ENCODE measurements around the gene FOXK1.

Gene FOXK1

GRCh38 chr7:4700577-4701235, 18.6 kb downstream of the FOXK1 start:
- DNase-seq, result no peak

GRCh38 chr7:4702961-4703512, 20.9 kb downstream of the FOXK1 start:
- DNase-seq, result no peak

- no peak for DNase-seq
Measured at GRCh38 chr7:4703532-4703931, 21.4 kb downstream of the FOXK1 start.

DNA sequence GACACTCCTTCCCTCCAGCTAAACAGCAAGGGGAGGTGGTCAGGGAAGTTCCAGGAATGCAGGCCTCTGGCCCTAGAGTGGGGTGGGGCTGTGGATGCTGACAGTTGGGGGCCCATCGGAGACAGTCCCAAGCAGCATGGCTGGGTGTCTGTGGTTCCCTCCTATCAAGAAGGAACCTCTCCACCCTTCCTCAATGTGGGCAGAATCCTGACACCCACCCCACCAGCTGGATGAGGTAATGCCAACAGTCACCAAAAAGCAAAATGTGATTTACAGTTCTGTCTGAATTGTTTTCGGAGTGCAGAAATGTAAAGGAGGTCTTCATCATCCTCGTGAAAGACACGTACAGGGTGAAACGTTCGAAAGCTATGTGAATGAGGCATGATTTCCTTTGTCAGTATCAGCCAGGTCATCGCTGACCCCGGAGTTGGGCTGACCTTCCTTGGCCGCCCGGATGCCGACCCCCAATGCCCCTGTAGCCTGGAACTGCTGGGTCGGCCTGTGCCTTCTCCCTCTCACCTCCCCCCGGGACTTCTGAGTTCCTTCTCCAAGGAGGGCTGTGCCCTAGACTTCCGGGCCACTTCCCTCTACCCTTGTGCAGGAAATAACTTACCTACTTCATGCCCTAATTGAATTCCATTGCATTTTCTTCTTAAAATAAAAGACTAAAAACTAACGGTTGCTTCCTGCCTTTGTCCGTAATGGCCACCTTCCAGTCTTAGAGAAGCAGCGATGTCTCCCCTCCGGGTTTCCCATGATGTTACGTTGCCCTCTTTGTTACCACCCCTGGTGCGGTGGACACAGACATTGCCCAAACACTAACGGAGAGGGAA, 24.5 kb downstream of the FOXK1 start:
- DNase-seq, result no peak

GRCh38 chr7:4707217-4707741, 25.2 kb downstream of the FOXK1 start:
- no peak for DNase-seq

DNA sequence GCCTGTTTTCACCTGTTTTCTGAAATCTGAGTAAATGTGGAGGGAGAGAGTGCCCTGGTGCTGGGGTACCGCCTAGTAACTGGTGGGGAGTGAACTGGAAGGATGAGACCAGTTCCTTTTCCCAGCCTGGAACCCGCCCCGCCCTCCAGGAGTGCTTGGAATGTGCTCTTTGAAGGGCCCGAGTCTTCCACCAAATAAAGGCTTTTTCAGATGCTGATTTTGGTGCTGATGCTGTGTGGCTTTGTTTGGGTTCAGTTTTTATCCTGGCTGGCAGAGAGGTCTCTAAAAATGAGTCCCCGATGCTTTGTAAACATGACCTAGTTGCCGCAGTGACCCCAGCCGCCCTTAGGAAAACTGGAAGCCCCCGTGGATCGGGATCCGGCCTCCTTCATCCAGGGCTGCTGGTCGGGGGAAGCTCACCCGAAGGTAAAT, 25.9 kb downstream of the FOXK1 start:
- DNase-seq, result no peak

DNA sequence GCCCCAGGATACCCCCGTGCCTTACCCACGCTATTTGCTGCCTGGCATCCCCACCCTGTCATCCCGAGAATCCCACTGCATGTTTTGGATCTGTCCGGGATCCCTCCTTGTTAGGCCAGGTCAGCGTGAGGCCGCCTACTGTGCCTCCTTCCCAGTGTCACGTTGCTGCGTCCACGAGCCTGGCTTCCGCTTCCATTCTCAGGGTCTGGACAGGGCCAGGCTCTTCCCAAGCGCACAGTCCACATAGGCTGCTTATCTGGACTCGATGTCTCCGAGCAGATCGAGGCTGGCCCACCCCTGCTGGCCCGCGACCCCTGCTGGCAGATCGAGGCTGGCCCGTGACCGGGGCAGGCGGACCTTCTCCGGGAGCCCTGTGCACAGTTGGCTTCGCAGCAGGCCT, 27.1 kb downstream of the FOXK1 start:
- DNase-seq, result no peak

- no peak for DNase-seq
Measured at GRCh38 chr7:4711093-4711492, 29.0 kb downstream of the FOXK1 start.

GRCh38 chr7:4711634-4712033, 29.5 kb downstream of the FOXK1 start:
- DNase-seq, result no peak

DNA sequence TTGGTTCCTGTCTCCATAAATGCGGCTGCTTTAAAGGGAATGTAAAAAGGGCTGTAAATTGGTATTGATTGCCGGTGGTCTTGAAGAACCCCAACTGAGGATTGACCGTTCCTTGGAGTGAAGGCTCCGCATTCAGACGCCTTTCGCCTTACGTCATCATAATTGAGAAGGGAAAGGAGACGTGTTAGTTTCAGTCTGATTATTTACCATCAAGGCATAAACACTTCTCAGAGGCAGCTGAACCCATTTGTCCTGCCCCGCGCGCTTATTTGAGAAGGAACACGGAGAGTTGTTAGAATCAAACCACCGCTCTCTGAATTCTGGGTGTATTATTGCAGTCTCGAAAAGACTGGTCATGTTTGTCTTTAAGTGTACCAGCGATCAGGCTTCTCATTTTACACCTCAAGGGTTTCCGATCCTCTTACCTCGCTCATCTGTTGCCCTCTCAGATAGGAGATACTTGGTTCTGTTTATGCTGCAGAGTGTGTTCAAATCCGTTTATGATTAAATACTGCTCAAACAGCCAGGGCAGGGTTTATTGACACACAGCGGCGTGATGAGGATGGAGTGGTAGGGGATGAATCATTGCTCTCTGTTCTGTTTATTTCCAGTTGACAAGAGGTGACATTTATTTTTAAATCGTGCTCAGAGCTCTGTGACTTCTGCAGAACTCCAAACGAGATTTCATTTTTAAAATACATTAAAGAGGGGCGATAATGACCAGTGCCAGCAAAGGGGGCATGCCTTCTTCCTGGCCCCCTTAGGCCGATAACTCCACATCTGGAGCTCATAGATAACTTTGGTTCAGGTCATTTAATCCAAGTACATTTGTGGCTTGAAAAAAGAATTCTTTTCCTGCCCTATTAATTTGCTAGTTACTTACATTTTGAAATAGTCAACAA, 30.4 kb downstream of the FOXK1 start:
- no peak for DNase-seq

- DNase-seq, result no peak
Measured at GRCh38 chr7:4713183-4713784, 31.2 kb downstream of the FOXK1 start.

- DNase-seq, result no peak
Measured at GRCh38 chr7:4714161-4714700, 32.1 kb downstream of the FOXK1 start.

DNA sequence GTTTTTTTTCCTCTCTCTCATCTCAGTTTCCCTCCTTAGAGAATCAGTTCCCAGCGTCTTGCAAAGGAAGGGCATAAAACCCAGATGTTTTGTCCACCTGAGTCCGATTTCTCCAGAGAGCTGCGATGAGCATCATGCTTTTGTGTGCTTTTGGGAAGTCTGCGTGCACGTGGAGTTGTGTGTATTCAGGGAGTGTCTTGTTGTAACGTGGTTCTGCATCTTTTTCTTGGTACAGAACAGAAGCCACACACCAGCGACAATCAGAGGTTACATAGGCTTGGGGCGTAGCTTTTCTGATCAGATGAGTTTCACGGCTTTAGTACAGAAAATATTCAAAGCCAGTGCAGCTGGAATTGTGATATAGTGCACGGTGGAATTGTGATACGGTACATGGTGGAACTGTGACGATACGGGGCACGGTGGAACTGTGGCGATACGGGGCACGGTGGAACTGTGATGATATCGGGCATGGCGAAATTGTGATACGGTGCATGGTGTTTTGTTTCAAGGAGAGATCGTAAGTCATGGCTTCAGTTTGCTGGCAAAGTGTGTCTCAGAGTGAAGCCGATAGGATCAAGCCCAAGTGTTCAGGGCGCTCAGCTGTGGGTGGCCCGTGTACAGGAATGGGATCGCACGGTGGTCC, 32.8 kb downstream of the FOXK1 start:
- DNase-seq, result no peak

DNA sequence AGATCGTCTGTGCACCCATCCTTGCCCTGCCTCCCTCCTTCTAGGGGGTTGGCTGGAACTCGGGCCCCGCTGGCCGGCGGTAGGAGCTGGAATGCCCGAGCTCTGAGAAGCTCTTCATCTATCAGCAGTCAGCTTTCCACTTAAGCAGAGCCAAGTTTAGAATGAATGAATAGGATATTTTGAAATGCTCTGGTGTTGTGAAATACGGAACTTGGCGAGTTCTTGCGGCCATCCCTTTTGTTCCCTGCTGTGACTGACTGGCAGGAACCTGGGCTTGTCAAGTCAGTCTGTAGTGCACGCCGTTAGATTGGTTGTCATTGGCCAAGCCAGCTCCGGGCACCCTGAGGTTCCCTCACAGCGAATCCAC, 33.3 kb downstream of the FOXK1 start:
- DNase-seq, result no peak

DNA sequence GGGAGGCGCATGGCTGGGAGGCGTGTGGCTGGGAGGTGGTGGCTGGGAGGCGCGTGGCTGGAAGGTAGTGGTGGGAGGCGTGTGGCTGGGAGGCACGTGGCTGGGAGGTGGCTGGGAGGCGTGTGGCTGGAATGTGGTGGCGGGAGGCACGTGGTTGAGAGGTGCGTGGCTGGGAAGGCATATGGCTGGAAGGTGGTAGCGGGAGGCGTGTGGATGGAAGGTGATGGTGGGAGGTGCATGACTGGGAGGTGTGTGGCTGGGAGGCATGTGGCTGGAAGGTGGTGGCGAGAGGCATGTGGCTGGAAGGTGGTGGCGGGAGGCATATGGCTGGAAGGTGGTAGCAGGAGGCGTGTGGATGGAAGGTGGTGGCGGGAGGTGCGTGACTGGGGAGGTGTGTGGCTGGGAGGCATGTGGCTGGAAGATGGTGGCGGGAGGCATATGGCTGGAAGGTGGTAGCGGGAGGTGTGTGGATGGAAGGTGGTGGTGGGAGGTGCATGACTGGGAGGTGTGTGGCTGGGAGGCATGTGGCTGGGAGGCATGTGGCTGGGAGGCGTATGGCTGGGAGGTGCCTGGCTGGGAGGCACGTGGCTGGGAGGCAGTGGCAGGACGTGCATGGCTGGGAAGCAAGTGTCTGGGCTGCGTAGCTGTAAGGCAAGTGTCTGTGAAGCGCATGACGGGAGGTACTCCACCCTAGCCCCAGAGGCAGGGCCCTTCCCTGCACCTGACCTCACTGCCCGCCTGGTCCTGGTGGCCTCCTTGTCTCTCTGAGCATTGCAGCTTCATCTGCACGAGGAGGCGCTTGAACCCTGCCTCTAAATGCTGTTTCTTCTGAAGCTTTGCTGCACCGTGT, 35.1 kb downstream of the FOXK1 start:
- DNase-seq, result no peak

DNA sequence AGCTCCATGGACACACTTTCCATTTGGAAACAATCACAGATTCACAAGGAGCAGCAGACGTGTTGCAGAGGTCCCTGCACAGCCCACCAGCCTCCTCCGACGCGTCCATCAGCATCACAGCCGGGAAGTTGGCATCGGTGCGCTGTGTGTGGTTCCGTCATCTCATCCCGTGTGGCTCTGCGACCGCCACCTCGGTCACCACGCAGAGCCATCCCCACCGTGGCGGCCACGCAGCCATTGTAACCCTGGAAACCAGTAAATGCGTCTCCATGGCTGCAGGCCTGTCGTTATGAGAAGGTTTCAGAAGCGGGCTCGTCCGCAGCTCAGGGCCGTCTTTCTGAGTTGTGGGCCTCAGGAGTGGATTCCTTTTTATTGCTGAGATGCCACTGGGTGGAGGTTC, 36.0 kb downstream of the FOXK1 start:
- DNase-seq, result no peak

DNA sequence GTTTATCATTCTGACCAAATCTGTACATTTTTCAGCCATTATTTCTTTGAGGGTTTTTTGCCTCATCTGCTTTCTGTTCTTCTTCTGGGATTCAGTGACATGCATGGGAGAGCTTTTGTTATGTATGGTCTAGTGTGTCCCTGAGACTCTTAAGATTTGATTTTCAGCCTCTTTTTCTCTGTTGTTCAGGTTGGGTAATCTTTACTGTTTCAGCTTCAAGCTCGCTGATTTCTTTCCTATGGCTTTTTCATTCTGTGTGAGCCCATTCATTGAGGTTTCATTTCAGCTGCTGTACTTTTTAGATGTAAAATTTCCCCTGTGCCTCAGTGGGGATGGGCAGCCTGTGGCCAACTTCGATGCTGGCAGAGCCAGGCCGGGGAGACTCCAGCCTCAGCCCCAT, 38.1 kb downstream of the FOXK1 start:
- no peak for DNase-seq

- no peak for DNase-seq
Measured at GRCh38 chr7:4722308-4722707, 40.2 kb downstream of the FOXK1 start.

DNA sequence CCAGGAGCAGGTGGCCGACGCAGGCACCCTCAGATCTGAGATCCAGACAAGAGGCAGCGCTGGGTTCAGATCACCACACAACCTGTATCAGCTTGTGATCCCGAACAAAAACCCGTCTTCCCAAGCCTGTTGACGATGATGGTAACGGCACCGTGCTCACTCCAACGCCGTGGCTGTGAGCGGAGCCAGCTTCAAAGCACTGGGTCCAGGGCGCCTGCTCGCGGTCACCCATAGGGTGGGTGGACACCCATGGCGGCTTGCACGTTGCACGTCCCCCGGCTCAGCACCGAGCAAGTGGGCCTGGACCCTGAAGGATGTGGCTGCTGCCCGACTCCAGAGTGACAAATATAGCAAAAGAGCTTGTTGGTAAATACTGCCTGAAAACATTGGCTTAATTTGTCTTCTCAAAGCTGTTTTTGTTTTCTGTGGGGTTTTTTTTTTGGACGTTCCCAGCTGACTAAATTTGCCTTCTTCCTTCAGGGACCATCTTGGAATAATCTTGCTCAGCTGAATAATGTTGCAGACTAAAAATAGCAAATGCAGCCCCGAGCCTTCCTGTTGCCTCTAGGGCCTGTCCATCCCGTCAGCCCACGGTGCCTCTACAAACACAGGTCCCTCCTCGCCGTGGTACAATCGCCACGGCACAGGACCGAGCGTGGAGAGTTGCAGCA, 41.0 kb downstream of the FOXK1 start:
- no peak for DNase-seq

GRCh38 chr7:4724648-4725013, 42.5 kb downstream of the FOXK1 start:
- DNase-seq, result no peak
